HEK293T (cell line): Measurements from ENCODE around the gene GATB.

Experiments
- ARNT ChIP-seq: fragments of 450-650 bp; IDR thresholded peaks from 2 replicates; pipeline ENCODE4 v1.6.1; 2017; ENCODE audit warnings: mild to moderate bottlenecking
- BHLHE40 ChIP-seq: fragments of 450-650 bp; IDR thresholded peaks from 2 replicates; pipeline ENCODE4 v1.6.1; 2016; ENCODE audit warnings: mild to moderate bottlenecking, moderate library complexity, borderline replicate concordance
- FOXA1 ChIP-seq: fragments of 450-650 bp; IDR thresholded peaks from 2 replicates; pipeline ENCODE4 v1.6.1; 2016; ENCODE audit warnings: mild to moderate bottlenecking
- FOXM1 ChIP-seq: fragments of 450-650 bp; IDR thresholded peaks from 2 replicates; pipeline ENCODE4 v1.6.1; 2017; ENCODE audit warnings: mild to moderate bottlenecking, borderline replicate concordance
- L3MBTL2 ChIP-seq: fragments of 450-650 bp; conservative IDR thresholded peaks from 2 replicates; pipeline ENCODE4 v1.6.1; 2016; ENCODE audit warnings: mild to moderate bottlenecking
- NFRKB ChIP-seq: fragments of 450-650 bp; IDR thresholded peaks from 2 replicates; pipeline ENCODE4 v1.6.1; 2016; ENCODE audit warnings: mild to moderate bottlenecking, moderate library complexity
- PKNOX1 ChIP-seq: fragments of 450-650 bp; IDR thresholded peaks from 2 replicates; pipeline ENCODE4 v1.6.1; 2016
- SP1 ChIP-seq: fragments of 450-650 bp; IDR thresholded peaks from 2 replicates; pipeline ENCODE4 v1.6.1; 2017

GRCh38 chr4:151781026-151781425 is 20.2 kb upstream of the GATB start:
- TF ChIP-seq FOXM1 (no peak), FOXA1 (no peak), ARNT (no peak), PKNOX1 (no peak), SP1 (no peak), L3MBTL2 (no peak), BHLHE40 (no peak), NFRKB (no peak)
